Sigmoid colon (tissue), 7 donors: Measurements from ENCODE around the gene LIMS2. TPM values are rescaled to one million over a fixed set of nuclear protein-coding genes. Genes with fewer than 3 reads are reported as not detected.

Experiments used
- DNase-seq: peaks from one replicate; pipeline ENCODE4 v3.0.0-alpha.2; 2019
- H3K27ac ChIP-seq, 4 donors: fragments of 200-600 bp; sonication (generic); one replicate each; pipeline ENCODE4 v1.5.1; 2016 to 2019; ENCODE audit warnings: mild to moderate bottlenecking in 1 of 4
- H3K27me3 ChIP-seq, 3 donors: fragments of 200-600 bp; sonication (generic); one replicate each; pipeline ENCODE4 v1.5.1; 2019; ENCODE audit warnings: mild to moderate bottlenecking in 1 of 3
- H3K36me3 ChIP-seq, 4 donors: fragments of 200-600 bp; sonication (generic); one replicate each; pipeline ENCODE4 v1.5.1; 2016 to 2019
- H3K4me1 ChIP-seq, 4 donors: fragments of 200-600 bp; sonication (generic); one replicate each; pipeline ENCODE4 v1.5.1; 2017 to 2019
- H3K4me3 ChIP-seq, 4 donors: fragments of 200-600 bp; sonication (generic); one replicate each; pipeline ENCODE4 v1.5.1; 2017 to 2019; ENCODE audit warnings: mild to moderate bottlenecking in 2 of 4, moderate library complexity in 1 of 4
- H3K9me3 ChIP-seq, 4 donors: fragments of 200-600 bp in 3 of 4; sonication (generic) in 3 of 4; one replicate each; pipeline versions ENCODE4 v1.5.1 to v1.6.1; 2013 to 2019
- EP300 ChIP-seq, 4 donors: sonication (generic); formaldehyde crosslinking; IDR thresholded peaks; one replicate each; pipeline ENCODE4 v1.6.1; 2017; ENCODE audit warnings: antibody characterized with exemption in 4 of 4
- POLR2A ChIP-seq, 2 donors: fragments of 450-650 bp; IDR thresholded peaks; one replicate each; pipeline ENCODE4 v1.6.1; 2016; ENCODE audit warnings: antibody characterized with exemption in 2 of 2, mild to moderate bottlenecking in 2 of 2, moderate library complexity in 2 of 2
- POLR2AphosphoS5 ChIP-seq, 4 donors: sonication (generic); formaldehyde crosslinking; IDR thresholded peaks; one replicate each; pipeline ENCODE4 v1.6.1; 2017; ENCODE audit warnings: antibody characterized with exemption in 4 of 4
- WGBS, 2 donors: extraction: QIAGEN DNeasy Blood & Tissue Kit; methylation state at CpG; one replicate each; pipeline ENCODE4 v1.1.7; 2013; 5-methylcytosine and 5-hydroxymethylcytosine counted together
- intact Hi-C: fragments of 100-400 bp; cut with DNase I; formaldehyde crosslinking; loops from one replicate; pipeline ENCODE4 v1.15.1; 2023
- polyA plus RNA-seq, 3 donors: library from polyadenylated mRNA; stranded (reverse); fragments of 200-250 nt; gene quantifications; one replicate each; pipeline ENCODE4 v1.2.3, GENCODE V29; 2013
- total RNA-seq, 4 donors: library from RNA; depleted of rRNA; stranded (reverse); fragments of >200 nt; gene quantifications; one replicate each; pipeline ENCODE4 v1.1.0, GENCODE V29; 2016
- TF ChIP-seq, protein P1 (sequence below), 4 experiments: fragments of 450-650 bp in 3 of 4; fragments of 200-600 bp in 1 of 4; IDR thresholded peaks; one replicate each; pipeline ENCODE4 v1.5.1; 2016 to 2019; ENCODE audit warnings: antibody characterized with exemption in 4 of 4, mild to moderate bottlenecking in 3 of 4, moderate library complexity in 2 of 4
- donor health status: healthy with polysubstance abuse.
- donor health status: Bipolar disorder and iron deficiency.
- donor health status: healthy.

Gene LIMS2
- total and polyA plus RNA-seq, 7 donors, result 3.2 to 357 (median 125) TPM

GRCh38 chr2:127671557-127672302, 3.6 kb downstream of the LIMS2 start:
- H3K4me1 ChIP-seq, result peaks cover 0 to 80% (median 63%) of the 10 kb centered on the region in 4 donors

GRCh38 chr2:127670957-127671290, 4.4 kb downstream of the LIMS2 start:
- H3K27me3 ChIP-seq, result no peaks in the 10 kb centered on the region
- no peak for TF ChIP-seq POLR2AphosphoS5 (IDR thresholded peaks at IDR 0.05)
- peaks cover 0 to 6% (median 0%) of the 10 kb centered on the region in 4 donors for H3K36me3 ChIP-seq
- intact Hi-C loops, result no loop called here
- 51 to 86% methylated on average over 5 of the region's 5 CpGs for WGBS, 2 donors
- DNase-seq, result peak; percentile 66
- H3K4me3 ChIP-seq, result peak overlapping the region; percentile 5 to 90 (median 80)
- H3K27ac ChIP-seq, result peak overlapping the region; percentile 96 to 97 (median 97)
- peaks cover 0 to 79% (median 62%) of the 10 kb centered on the region in 4 donors for H3K4me1 ChIP-seq
- no peaks in the 10 kb centered on the region for H3K9me3 ChIP-seq

More at GRCh38 chr2:127671557-127672302, 3.6 kb downstream of the LIMS2 start:
- no peaks in the 10 kb centered on the region for H3K27me3 ChIP-seq
- no peaks in the 10 kb centered on the region for H3K9me3 ChIP-seq
- intact Hi-C loops, result no loop called here
- TF ChIP-seq, protein P1, sequence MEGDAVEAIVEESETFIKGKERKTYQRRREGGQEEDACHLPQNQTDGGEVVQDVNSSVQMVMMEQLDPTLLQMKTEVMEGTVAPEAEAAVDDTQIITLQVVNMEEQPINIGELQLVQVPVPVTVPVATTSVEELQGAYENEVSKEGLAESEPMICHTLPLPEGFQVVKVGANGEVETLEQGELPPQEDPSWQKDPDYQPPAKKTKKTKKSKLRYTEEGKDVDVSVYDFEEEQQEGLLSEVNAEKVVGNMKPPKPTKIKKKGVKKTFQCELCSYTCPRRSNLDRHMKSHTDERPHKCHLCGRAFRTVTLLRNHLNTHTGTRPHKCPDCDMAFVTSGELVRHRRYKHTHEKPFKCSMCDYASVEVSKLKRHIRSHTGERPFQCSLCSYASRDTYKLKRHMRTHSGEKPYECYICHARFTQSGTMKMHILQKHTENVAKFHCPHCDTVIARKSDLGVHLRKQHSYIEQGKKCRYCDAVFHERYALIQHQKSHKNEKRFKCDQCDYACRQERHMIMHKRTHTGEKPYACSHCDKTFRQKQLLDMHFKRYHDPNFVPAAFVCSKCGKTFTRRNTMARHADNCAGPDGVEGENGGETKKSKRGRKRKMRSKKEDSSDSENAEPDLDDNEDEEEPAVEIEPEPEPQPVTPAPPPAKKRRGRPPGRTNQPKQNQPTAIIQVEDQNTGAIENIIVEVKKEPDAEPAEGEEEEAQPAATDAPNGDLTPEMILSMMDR (IDR thresholded peaks at IDR 0.05), result no peak
- TF ChIP-seq EP300 (IDR thresholded peaks at IDR 0.05) (no peak), POLR2A (IDR thresholded peaks at IDR 0.05) (no peak), POLR2AphosphoS5 (IDR thresholded peaks at IDR 0.05) (peak in 1 of 4 donors; percentile 10)
- H3K4me3 ChIP-seq, result peak overlapping the region; percentile 77 to 90 (median 84)
- H3K27ac ChIP-seq, result peak overlapping the region; percentile 96 to 97 (median 97)
- peaks cover 0 to 6% (median 0%) of the 10 kb centered on the region in 4 donors for H3K36me3 ChIP-seq
- 71 to 85% methylated on average over 14 of the region's 14 CpGs for WGBS, 2 donors
- peak; percentile 62 for DNase-seq

DNA sequence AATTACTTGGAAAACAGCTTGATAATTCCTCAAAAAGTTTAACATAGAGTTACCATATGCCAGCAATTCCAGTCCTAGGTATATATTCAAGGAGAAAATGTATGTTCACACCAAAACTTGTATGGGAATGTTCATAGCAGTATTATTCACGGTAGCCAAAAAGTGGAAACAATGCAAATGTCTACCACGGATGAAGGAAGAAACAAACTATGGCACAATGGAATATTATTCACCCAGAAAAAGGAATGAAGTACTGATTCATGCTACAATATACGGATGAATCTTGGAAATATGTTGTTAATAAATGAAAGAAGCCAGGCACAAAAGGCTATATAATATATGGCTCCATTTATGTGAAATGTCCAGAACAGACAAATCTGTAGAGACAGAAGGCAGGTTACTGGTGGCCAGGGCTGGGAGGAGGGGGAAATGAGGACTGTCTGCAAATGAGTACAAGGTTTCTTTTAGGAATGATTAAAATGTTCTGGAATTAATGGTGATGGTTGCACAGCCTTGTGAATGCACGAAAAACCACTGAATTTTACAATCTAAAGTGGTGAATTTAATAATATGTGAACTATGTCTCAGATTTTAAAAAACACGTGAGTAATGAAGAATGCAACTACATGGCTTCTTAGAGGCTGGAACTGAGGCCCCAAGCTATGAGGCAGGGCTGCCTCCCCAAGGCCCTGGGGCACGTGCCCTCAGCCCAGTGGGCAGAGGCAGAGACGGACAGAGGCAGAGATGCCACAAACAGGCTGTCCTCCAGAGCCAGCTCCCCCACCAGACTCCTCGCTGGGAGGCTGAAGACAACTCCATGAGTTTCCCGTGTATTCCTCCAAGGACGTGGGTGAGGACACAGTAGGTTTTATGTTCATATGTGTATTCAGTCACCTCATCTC, 5.0 kb downstream of the LIMS2 start:
- Histone ChIP-seq H3K4me3 (peak overlapping the region; percentile 5 to 90 (median 80)), H3K36me3 (peaks cover 0 to 6% (median 0%) of the 10 kb centered on the region in 4 donors), H3K4me1 (peaks cover 0 to 80% (median 64%) of the 10 kb centered on the region in 4 donors), H3K9me3 (no peaks in the 10 kb centered on the region), H3K27me3 (no peaks in the 10 kb centered on the region), H3K27ac (peak overlapping the region; percentile 96 to 97 (median 97))
- peak; percentile 64 for DNase-seq
- TF ChIP-seq POLR2AphosphoS5 (IDR thresholded peaks at IDR 0.05), result no peak
- no peak for TF ChIP-seq POLR2A (IDR thresholded peaks at IDR 0.05)
- TF ChIP-seq, protein P1 (IDR thresholded peaks at IDR 0.05), result no peak
- TF ChIP-seq EP300 (IDR thresholded peaks at IDR 0.05), result no peak
- intact Hi-C loops, result no loop called here
- 66 to 81% methylated on average over 10 of the region's 10 CpGs for WGBS, 2 donors

DNA sequence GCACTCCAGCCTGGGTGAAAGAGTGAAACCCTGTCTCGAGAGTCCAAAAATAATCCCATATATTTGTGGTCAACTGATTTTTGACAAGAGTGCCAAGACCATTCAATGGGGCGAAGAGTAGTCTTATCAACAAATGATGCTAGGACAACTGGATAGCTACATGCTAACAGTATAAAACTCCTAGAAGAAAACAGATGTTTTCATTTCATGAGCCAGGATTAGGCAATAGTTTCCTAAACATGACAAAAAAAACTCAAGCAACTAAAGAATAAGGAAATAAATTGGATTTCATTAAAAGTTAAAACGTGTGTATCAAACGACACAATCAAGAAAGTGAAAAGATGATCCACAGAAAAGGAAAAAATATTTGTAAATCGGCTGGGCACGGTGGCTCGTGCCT, 6.3 kb downstream of the LIMS2 start:
- H3K27ac ChIP-seq, result peak overlapping the region; percentile 47 to 97 (median 96)
- no peak for TF ChIP-seq POLR2A (IDR thresholded peaks at IDR 0.05)
- peak in 1 of 4 donors; percentile 18 for TF ChIP-seq POLR2AphosphoS5 (IDR thresholded peaks at IDR 0.05)
- TF ChIP-seq EP300 (IDR thresholded peaks at IDR 0.05), result no peak
- TF ChIP-seq, protein P1 (IDR thresholded peaks at IDR 0.05), result no peak
- peaks cover 0 to 92% (median 76%) of the 10 kb centered on the region in 4 donors for H3K4me1 ChIP-seq
- H3K27me3 ChIP-seq, result no peaks in the 10 kb centered on the region
- whole genome bisulfite sequencing, 2 donors, result 81 to 83% methylated on average over 7 of the region's 7 CpGs
- no peak overlapping the region for H3K4me3 ChIP-seq
- DNase-seq, result no peak
- intact Hi-C loops, result no loop called here
- peaks cover 0 to 6% (median 0%) of the 10 kb centered on the region in 4 donors for H3K36me3 ChIP-seq
- H3K9me3 ChIP-seq, result no peaks in the 10 kb centered on the region
